Fibroblast of pulmonary artery (primary cell): ENCODE data around the gene TMOD3.

Experiments
- DNase-seq: peaks from one replicate; pipeline ENCODE4 v3.0.0-alpha.2; 2010; ENCODE audit warnings: low read depth
- H3K4me3 ChIP-seq: replicated peaks from 2 replicates; pipeline ENCODE4 v1.5.1; 2011; ENCODE audit warnings: low read depth, mild to moderate bottlenecking, control low read depth, low read length, moderate library complexity
- CTCF ChIP-seq: IDR thresholded peaks from 2 replicates; pipeline ENCODE4 v1.5.1; 2011; ENCODE audit warnings: mild to moderate bottlenecking, control low read depth, low read length, inconsistent platforms; ENCODE audit errors: missing control alignments

Gene TMOD3

DNA sequence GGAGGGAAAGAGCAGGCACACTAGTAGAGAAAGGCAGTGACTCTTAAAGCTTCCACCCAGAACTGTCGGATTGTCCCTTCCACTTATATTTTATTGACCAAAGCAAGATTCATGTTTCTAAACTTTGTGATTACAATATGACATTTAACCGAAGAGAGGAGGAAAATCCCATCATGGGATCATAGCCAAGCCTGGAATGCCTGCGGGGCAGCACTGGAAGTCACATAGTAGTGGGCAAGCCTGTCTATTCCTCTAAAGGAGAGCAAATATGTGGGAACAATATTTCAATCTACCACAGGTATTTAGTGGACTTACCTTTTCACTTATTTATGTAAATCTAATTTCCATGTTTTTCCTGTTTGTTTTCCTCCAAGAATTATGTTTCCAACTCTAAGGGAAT lies 3.8 kb upstream of the TMOD3 start:
- no peak overlapping the region for H3K4me3 ChIP-seq
- TF ChIP-seq CTCF = no peak
- DNase-seq = no peak

DNA sequence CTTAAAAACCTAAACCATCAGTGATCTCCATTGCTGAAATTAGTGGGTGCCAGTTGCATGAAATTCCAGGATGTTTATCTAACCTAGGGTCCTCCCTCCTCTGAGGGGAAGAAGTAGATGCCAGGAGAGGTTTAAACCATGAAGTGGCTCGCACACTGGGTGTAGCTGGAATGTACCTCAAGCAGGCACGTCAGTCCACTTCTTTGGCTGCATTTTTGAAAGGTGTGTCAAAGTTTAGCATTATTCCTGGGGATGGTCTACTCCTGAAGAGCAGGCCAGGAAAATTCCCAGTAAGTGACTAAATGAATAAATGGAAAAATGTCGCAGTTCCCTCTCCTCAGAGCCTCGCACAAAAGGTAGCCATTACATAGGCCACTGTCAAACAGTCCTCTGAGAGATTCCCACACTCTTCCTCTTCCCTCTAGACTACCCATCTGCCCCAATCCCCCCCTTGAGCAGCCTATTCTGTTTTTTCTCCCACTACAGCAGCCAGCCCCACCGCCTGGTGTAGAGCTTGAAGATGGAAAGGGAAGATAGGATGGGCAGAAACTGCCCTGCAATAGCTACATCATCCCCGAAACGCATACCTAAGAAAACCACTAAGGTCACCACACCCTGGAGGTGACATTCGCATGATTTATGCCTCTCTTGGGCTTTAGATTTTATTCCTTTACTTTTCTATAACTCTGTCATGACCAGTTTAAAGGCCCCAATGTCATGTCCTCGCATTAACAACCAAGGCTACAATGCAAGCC lies 655 bp upstream of the TMOD3 start:
- H3K4me3 ChIP-seq = no peak overlapping the region
- no peak for DNase-seq
- no peak for TF ChIP-seq CTCF

- no peak for TF ChIP-seq CTCF
- peak overlapping the region; percentile 79 for H3K4me3 ChIP-seq
- peak; percentile 46 for DNase-seq
These were observed 888 bp downstream of the TMOD3 start for GRCh38 chr15:51830276-51830806.

DNA sequence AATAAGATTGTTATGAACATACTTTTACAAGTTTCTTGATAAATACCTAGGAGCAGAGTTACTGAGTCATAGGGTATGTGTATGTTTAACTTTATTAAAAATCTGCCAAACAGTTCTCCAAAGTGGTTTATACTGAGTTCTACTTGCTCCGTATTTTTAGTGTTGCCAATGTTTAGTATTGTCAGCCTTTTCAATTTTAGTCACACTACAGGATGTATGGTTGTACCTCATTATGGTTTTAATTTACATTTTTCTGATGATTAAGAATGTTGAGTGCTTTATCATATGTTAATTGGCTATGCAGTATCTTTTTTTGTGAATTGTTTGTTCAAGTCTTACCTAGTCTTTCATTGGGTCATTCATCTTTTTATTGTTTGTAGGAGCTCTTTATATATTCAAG lies 4.3 kb downstream of the TMOD3 start:
- no peak overlapping the region for H3K4me3 ChIP-seq
- TF ChIP-seq CTCF = no peak
- DNase-seq = no peak

- TF ChIP-seq CTCF = no peak
- no peak overlapping the region for H3K4me3 ChIP-seq
- peak; percentile 39 for DNase-seq
These were observed 8.4 kb downstream of the TMOD3 start for GRCh38 chr15:51837792-51838251.

DNA sequence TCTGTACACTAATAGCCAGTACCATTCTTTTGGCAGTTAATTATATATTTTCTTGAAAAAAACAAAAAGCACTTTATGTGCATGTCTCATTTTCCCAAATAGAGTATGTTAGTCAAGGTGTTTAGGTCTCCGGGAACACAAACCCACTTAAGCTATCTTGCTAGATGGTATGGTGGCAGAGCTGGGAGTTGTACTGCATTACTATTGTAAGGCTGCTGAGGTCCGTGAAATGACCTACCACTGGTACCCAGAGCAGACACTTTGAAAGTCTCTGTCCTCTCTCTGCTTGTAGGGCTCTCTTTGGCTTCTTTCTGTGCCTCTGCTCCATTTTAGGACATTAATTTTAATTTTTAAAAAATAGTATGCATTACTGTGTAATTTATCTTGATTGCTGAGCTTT lies 8.8 kb downstream of the TMOD3 start:
- no peak overlapping the region for H3K4me3 ChIP-seq

More for the DNA sequence above, 8.8 kb downstream of the TMOD3 start:
- no peak for TF ChIP-seq CTCF
- DNase-seq = no peak
